Raji (cell line): ENCODE measurements around the gene CANX.

Experiments
- POLR2A ChIP-seq: IDR thresholded peaks from 2 replicates; pipeline ENCODE4 v1.6.1; 2011; ENCODE audit warnings: low read depth, low read length, control low read depth; ENCODE audit not compliant: insufficient read depth

CANX gene

DNA sequence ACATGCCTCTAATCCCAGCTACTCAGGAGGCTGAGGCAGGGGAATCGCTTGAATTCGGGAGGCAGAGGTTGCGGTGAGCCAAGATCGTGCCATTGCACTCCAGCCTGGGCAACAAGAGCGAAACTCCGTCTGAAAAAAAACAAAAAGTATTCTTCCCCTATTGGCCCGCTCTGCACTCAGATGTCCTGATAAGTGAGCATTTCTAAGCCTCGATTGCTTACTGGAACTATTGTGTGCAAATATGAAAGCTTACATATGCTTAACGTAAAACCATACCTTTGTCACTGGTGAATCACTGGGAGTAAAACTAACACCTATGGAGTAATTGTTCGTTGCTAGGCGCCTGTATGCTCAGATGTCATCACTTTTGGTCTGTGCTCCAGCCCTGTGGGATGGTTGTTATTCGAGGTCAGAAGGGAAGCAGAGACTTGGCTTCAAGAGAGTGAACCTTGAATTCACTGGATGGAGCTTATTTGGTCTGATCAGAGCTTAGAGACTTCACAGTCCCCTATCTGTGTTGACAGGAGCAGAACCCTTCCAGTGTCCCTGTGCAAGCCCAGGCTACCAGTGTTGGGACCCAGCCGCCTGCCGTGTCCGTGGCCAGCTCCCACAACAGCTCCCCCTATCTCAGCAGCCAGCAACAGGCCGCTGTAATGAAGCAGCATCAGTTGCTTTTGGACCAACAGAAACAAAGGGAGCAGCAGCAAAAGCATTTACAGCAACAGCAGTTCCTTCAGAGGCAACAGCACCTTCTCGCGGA lies 69.7 kb downstream of the CANX start:
- no peak for TF ChIP-seq POLR2A

GRCh38 chr5:179769271-179769670 lies 70.5 kb downstream of the CANX start:
- no peak for TF ChIP-seq POLR2A

DNA sequence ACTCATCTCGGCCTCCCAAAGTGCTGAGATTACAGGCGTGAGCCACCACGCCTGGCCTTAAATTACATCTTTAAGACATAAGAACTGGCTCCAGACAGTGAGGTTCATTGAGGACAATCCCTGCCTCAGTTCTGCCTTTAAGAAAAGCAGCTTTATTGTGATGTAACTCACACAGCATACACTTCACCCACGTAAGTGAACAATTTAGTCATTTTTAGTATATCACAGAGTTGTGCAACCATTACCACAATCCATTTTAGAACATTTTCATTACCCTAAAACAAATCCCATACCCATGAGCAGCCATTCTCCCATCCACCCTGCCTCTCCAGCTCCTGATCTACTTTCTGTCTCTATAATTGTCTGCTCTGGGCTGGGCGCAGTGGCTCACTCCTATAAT lies 71.0 kb downstream of the CANX start:
- TF ChIP-seq POLR2A, result no peak

- no peak for TF ChIP-seq POLR2A
Observed at GRCh38 chr5:179771311-179771895, 72.6 kb downstream of the CANX start.

GRCh38 chr5:179772351-179772750 lies 73.6 kb downstream of the CANX start:
- TF ChIP-seq POLR2A, result no peak

- TF ChIP-seq POLR2A, result no peak
Observed at GRCh38 chr5:179773686-179774040, 74.9 kb downstream of the CANX start.

DNA sequence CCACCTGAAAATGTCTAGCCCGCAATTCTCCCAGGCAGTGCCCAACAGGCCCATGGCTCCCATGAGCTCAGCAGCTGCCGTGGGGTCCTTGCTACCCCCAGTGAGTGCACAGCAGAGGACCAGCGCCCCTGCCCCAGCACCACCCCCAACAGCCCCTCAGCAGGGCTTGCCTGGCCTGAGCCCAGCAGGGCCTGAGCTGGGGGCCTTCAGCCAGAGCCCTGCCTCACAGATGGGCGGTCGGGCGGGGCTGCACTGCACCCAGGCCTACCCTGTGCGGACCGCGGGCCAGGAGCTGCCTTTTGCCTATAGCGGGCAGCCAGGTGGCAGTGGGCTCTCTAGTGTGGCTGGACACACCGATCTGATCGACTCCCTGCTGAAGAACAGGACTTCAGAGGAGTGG lies 75.7 kb downstream of the CANX start:
- no peak for TF ChIP-seq POLR2A

- no peak for TF ChIP-seq POLR2A
Observed at GRCh38 chr5:179776411-179776938, 77.7 kb downstream of the CANX start.

DNA sequence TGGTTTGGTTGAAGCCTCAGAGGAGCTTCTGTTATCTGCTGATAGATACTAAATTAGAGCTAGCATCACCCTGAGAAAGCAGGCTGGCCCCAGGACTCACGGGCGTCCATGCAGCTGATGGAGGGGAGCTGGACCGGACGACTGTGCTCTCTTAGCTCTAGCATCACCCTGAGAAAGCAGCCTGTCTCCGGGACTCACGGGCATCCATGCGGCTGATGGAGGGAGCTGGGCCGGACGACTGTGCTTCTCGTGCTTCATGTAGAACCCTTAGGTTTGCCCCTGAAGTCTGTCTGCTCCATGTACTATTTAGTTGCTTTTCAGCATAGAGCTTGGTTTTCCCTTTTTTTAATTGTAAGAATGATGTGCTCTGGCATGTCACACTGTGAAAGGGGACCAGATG lies 78.7 kb downstream of the CANX start:
- TF ChIP-seq POLR2A, result no peak

- no peak for TF ChIP-seq POLR2A
Observed at GRCh38 chr5:179777909-179778308, 79.1 kb downstream of the CANX start.

DNA sequence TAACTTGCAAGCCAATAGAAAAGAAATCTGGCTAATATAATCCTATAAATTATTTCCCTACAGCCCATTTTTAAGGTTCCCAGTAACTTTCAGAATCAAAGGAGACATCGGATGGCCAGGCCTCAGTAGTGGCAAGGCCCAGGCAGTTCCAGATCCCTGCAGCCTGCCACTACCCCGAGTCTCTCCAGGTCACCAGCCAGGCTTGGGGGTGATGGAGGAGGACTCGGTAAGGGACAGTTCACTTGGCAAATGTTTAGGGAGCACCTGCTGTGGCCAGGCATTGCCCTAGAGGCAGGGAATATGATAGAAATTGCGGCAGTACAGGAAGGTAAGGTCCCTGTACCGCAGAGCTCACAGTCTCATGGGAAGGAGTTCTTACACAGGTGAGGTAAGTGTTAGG lies 79.8 kb downstream of the CANX start:
- TF ChIP-seq POLR2A, result no peak

DNA sequence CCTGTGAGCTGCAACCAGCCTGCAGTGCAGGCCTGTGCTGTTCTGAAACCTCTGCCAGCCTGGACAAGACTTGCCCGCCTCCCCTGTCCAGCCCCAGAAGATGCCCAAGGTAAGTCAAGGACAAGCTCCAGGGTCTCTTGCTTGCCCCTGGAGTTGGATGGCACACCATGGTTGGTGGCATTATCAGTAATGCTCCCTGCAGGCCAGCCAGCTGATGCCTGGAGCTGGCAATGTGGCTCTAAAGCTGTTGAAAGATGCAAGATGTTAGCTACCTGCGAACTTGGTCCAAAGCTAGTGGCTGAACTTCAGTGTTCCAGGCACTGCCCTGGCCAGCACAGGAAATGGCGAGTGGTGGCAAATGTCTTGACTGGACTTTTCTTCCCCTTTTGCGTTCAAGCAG lies 81.1 kb downstream of the CANX start:
- no peak for TF ChIP-seq POLR2A

GRCh38 chr5:179780362-179780761 lies 81.6 kb downstream of the CANX start:
- no peak for TF ChIP-seq POLR2A
